GM15510 (cell line): ENCODE measurements around the gene CLDN20.
A peak's percentile ranks its signal among the peaks of the same experiment; 100 is the strongest.

Experiments used
- POLR2A ChIP-seq: IDR thresholded peaks from 3 replicates; pipeline ENCODE4 v1.6.1; 2011; ENCODE audit warnings: borderline replicate concordance; ENCODE audit not compliant: insufficient read length; ENCODE audit errors: extremely low read depth

CLDN20 gene

DNA sequence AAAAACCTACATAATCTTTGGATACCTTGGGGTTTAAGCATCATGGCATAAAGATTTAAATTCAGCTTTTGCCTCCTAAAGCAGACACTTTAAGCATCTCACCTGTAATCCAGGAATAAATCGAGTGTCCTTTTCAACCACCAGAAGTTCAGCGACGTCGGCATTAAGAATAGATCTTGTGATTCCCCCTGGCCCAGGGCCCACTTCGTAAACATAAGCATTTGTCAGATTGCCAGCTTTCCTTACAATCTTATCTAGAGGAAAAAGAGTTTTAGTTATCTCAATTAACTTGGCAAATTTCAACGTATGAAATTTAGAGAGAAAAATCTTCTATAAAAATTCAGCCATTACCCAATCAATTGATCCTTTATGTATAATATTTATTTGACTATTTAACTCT, 47.3 kb downstream of the CLDN20 start:
- no peak for TF ChIP-seq POLR2A

DNA sequence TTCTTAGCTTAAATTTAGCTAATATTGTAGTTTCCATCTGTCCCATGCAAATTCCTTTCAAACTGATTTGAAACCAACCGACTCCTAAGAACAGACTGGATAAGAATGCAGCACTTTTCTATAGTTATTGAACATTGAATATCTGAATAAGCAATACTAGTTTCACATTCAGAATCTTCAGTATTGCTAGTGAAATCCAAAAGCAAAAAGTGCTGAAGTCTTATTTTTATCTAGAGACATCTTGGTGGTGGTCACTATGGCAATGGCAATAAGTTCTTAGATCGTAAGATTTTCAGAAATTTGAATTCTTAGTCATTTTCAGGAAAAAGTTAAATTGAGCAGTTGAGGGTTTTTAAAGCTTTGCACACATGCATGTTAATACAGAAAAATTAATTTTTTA, 47.8 kb downstream of the CLDN20 start:
- no peak for TF ChIP-seq POLR2A

DNA sequence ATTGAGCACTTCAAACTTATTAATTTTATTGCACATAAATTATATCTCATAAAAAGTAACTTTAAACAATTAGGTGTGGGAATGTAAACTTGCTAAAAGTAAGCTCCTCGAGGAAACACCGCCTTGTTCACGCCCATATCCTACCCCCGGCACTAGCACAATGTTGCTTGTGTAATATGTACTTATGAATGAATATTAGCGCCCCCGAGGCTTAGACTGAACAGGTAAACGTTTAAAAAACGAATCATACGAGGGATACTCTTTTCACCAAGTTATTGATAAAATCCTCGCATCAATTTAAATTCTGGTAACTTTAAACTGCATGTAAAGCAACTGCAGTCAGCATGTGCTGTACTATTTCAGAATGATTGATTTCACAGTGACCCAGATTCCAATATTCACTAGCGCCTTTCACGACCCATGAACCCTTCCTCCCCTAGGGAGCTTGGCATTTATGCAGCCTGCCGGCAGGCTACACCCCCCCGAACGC, 49.8 kb downstream of the CLDN20 start:
- no peak for TF ChIP-seq POLR2A

- TF ChIP-seq POLR2A, result peak; percentile 62
Measured at GRCh38 chr6:155314092-155314772, 50.4 kb downstream of the CLDN20 start, which contains the start of gene TFB1M. TFB1M (minus strand) TSS chr6:155314484; CDS start chr6:155314428, 56 bp downstream.

DNA sequence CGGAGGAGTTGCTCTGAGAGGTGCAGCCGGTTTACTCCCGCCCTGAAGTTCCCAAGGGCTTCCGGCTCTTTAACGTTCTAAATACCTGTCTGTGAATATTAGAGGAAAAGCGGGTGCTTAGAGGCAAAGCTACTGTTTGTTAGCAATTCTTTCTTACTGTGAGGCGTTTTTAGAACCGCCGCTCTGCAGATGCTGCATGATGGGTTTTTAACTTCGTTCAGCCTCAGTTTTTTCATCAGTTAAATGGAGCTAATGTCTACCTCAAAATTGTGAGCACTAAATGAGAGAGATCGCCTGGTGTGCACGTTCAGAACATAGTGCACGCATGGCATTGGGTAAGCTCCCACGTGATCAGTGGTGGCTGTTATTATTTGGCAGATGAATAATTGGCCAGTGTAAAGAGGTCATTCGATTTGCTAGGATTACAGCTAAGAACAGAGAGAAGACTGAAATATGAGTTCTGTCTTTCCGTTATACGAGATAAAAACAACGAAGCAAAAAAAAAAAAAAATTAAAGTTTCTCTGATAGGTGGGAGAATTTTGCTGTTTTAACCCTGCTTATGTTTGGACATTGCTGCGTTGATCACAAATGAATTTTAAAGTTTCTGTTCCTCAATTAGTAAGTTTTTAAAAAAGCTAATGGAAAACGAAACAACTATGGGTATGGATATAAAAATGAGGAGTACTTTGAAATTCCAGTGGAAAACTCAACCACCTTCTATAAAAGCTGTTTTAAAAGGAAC, 51.1 kb downstream of the CLDN20 start:
- TF ChIP-seq POLR2A, result no peak

DNA sequence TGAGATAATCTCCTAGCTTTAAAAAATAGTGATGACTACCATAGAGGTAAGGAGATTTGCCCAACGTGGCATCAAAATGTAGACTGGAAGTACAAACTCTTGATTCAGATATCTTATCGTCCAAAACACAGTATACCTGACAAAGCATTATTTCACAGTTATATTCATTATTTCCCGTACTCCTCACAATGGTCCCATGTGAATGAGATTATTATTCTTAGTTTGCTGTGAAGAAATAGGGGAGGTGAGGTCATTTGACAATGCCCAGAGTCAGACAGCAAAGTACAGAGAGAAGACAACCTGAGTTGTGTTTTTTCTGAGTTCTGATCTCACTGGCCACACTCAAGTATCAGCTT, 51.7 kb downstream of the CLDN20 start:
- no peak for TF ChIP-seq POLR2A

DNA sequence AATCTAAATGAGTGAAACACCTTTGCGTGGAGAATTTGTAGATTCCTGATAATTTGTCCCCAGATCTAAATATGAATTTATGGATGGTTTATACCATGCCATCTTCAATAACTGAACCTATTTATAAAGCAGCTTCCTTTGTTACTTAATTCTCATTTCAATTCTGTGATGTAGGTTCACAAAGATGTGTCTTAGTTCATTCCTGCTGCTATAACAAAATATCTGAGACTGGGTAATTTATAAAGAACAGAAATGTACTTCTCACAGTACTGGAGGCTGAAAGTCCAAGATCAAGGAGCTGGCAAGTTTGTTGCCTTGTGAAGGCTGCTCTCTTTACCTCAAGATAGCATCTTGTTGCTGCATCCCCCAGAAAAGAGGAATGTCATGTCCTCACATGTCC, 52.6 kb downstream of the CLDN20 start:
- no peak for TF ChIP-seq POLR2A

GRCh38 chr6:155317186-155317585, 53.4 kb downstream of the CLDN20 start:
- TF ChIP-seq POLR2A, result no peak

- TF ChIP-seq POLR2A, result no peak
Measured at GRCh38 chr6:155319902-155320301, 56.1 kb downstream of the CLDN20 start.

- no peak for TF ChIP-seq POLR2A
Measured at GRCh38 chr6:155324172-155324571, 60.4 kb downstream of the CLDN20 start.

GRCh38 chr6:155324993-155325392, 61.2 kb downstream of the CLDN20 start:
- no peak for TF ChIP-seq POLR2A

DNA sequence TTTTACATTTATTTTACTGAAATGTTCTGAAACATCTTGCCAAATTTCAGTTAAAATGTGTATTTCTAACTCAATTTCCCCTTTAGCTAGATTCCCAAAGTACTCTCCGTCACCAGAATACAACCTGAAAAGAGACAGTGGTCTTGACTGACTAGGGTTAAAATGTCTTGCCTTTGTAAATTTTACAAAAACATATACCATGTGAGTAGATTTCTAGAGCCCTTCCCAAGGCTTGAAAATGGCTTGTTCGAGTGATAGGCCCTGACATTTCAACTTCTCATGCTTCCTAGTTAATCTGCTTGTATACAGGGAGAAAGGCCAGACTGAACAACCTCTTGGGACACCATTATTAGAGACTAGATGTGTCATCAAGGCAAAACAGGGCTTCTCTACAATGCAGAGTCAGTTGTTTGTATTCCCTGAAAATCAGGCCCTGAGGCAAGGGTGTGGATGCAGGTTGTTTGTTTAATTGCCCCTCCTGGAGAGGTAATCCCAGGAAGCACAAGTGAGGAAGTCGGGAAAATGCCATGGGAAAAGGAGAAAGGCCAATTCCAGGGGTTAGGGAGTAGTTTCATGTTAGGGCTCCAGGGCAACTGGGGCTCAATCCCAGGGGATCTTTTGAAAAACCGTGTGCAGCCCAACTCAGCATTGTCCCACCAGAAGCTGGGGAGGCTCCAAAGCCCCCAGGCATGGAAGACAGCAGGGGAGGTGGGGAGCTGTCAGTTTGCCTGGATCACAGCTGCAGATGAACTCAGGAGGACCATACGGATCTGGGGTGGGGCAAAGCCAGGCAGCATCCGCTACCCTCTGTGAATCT, 62.1 kb downstream of the CLDN20 start:
- TF ChIP-seq POLR2A, result no peak
